GM21723 (cell line): Measurements from ENCODE around the gene CPED1.
"Not testable (repeated sequence)": the region's sequence is repeated elsewhere in the genome, so short reads cannot be mapped to it uniquely, and the experiment has no call there.

Source experiments
- ATAC-seq: cut with Tn5 transposase; IDR thresholded peaks from one replicate; pipeline ENCODE4 v1.9.1; 2021; ENCODE audit warnings: mild to moderate bottlenecking, moderate library complexity; ENCODE audit not compliant: unreplicated experiment

The CPED1 gene

DNA sequence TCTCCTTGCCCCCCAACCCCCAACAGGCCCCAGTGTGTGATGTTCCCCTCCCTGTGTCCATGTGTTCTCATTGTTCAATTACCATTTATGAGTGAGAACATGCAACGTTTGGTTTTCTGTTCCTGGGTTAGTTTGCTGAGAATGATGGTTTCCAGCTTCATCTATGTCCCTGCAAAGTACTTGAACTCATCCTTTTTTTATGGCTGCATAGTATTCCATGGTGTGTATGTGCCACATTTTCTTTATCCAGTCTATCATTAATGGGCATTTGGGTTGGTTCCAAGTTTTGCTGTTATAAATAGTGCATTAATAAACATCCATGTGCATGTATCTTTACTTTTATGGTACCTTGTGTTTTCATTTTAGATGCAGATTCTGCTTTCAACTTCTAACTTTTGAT is 136.9 kb downstream of the CPED1 start:
- not testable (repeated sequence) for ATAC-seq

DNA sequence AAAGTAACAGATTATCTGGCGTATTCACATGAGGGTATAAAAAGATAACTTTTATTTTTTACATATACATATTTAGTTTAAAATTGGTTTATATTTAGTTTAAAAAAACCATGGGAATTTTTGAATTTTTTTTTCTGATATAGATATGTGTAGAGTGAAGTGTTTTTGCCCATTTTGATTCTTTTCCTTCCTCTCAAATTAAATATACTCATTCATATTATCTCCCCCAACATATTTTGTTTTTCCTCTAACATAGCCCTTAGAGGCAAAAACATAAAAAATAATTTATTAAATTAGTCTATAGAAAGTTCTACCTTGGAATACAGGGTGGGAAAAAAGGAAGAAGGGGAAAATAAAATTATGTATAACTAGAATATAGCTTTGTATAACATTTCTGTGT is 137.7 kb downstream of the CPED1 start:
- no peak for ATAC-seq

DNA sequence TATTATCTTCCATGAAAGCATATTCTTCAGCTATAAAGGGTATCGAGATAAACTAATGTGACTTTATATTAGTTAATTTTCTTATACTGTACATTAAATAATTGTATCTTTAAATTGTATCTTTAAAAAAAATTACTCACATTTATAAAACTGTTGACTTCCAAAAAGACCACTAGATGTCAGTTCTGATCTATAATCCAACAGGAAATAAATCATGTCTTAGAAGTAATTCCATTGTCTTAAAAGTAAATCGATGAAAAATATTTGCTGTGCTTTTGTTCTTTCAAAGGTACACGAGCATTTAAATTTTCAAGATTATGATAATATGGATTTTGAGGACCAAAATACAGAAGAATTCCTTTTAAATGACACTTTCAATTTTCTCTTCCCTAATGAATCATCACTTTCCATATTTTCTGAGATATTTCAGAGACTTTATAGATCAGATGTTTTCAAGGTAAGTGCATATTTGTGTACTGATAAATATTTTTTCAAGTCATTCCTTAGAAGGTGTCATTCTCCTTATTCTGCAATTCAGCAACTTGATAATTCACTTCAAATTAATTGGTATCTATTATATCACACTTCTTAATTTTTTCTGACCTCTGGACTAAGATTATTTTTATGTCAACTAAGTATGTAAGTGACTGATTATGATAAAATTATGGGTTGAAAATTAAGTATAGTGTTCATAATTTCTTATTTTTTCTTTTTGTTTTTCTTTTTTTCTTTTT is 138.5 kb downstream of the CPED1 start:
- no peak for ATAC-seq

DNA sequence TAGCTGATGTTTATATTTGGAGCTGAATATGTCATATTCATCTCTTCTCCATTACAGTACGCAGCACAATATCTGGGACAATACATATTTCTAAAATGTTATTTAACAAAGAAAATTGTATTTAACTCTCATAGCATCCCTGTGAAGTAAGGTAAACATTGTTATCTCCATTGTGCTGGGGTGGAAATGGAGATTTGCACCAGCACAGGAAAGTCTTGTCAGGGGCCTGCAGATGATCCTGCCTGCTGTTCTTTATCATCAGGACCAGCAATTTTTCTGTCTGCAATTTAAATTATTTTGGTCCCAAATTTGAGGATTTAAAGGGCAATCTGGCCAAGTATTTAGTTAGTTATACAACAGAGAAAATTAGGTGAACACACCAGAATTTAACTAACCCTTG is 144.4 kb downstream of the CPED1 start:
- ATAC-seq, result no peak

DNA sequence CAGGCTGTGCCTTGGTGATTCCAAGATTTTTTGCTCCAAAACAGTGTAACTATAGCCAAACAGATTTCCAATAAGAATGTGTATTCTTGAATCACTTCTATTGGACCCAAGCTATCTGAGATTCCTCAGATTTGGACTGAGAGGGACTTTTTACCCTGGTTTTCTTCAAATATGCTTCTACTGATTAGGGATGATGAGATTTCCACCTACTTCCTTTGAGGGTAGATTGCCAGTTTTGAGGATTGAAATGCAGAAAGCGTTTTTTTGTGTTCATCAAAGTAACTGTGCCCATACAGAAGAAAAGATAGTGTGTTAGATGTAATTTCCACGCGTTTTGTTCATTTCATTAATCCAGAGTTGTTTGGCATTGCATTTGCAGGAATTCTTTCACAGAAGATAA is 144.9 kb downstream of the CPED1 start:
- no peak for ATAC-seq

DNA sequence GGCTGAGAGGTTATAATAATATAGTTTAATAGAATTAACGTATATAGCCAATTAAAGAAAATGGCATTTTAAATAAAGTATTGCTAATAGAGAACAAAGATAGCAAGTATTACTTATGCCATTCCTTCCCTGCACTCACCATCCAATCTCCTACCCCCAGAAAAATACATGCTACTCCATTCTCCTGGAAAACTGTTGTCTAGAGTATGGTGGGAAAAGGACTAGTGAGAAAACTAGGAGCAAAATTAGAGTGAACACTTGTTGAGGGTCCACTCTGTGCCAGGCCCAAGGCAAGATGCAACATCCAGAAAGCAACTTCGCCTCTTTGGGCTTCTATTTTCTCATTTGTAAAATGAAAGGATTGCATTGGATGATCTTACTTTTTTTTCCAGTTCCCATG is 149.1 kb downstream of the CPED1 start:
- no peak for ATAC-seq

DNA sequence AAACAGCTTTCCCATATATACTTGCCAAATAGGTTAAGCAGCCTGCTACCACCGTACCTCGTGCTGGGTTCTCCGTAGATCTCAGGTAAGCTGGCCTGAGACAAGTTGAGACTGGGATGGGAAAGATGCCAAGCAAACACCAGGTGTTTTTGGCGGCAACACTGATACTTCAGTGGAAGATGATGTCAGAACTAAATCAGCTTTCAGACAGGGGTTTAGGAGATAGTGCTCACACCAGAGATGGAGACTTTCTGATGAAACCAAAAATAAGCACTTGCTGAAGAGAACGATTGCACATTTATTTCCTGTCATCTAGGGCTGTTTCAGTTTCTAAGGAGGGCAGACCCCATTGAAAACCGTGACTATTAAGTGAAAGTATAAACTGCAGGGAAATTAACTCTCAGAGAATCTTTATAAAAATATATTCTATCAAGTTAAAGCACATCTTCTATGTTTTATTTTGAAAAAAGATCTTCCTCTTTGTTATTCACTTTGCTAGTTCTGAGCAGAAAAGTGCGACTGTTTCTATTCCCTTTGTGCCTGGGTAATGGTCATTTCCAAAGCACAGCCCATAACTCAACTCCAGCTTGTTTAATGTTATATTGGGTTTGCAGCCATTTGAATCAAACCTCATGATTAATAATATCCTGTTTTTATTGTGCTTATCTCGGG is 149.9 kb downstream of the CPED1 start:
- ATAC-seq, result peak; percentile 100

DNA sequence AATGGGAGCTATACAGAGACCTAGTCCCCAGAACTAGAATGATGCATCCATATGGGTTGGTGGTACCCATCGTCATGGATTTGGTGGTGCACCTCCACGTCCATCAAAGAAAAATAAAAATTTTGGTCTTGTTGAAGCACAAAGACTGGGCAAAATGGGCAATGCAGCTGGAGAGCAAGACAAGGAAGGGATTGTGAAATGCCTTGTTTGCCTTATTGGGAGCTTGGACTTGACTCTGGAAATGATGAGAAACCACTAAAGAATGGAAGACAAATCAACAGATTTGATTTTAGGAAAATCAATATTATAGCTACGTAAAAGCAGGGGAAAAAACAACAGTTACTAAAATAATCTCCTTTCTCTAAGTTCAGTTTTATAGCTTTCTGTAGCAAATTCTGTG is 150.9 kb downstream of the CPED1 start:
- no peak for ATAC-seq

DNA sequence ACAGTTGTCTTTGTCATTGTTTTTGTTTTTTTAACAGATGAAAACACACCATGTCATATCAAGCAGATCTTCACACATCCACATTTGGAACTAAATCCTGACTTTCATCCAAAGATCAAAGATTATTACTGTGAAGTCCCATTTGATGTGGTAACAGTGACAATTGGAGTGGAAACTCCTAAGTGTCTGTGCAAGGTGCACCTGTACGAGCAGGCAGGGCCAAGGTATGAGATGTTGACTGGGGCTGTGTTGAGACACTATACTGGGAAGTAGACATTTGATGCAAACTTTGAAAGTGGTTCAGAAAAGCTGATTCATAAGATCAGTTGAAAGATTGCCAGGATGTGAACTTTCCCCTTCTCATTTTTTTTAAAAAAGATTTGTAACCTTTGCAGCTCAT is 152.3 kb downstream of the CPED1 start:
- ATAC-seq, result no peak

DNA sequence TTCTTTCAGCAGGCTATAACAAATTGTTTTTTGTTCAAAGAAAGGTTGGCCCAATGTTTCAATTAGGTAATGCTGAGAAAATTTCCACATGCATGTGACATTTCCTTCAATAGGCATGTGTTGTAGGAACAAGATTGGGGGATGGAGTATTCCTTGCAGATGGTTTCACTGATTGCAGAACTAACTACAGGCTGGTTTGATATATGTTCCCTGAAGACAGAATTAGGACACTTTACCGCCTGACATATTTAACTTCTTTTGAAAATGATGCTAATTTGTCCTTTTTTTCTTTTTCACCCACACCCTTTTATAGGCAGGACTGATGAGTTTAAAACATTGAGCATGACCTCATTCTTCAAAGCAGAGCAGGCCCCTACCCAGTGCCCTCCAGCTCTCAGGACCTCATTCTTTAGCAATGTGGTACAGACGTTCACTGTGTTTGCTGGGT is 163.3 kb downstream of the CPED1 start:
- ATAC-seq, result no peak

DNA sequence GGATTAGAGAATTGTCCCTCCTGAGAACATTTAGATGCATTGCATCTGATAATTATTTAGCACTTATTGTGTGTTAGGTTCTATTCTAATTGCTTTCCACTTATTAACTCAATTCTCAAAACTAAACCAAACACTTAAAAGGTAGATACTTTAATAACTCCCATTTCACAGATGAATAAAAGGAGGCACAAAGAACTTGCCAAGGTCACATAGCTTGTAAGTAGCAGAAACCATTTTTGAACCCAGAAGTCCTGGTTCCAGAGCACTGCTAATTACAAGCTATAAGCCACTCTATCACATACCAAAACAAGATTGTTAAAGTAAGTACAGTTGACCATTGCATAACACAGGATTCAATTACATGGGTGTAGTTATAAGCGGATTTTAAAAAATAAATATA is 164.9 kb downstream of the CPED1 start:
- ATAC-seq, result no peak

DNA sequence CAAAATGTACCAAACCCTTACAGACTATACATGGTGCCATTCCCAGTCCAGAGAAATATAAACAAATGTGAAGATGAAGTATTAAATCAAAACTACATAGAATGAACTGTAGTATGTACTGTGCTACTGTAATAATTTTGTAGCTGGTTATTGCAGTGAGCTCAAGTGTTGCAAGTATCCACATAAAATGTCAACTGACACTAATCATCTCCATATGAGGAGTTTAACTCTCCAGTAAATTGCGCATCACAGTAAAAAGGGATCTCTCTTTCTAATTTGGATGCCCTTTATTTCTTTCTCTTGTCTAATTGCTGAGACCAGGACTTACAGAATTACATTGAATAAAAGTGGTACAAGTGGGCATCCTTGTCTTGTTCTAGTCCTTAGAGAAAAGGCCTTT is 165.5 kb downstream of the CPED1 start:
- no peak for ATAC-seq

DNA sequence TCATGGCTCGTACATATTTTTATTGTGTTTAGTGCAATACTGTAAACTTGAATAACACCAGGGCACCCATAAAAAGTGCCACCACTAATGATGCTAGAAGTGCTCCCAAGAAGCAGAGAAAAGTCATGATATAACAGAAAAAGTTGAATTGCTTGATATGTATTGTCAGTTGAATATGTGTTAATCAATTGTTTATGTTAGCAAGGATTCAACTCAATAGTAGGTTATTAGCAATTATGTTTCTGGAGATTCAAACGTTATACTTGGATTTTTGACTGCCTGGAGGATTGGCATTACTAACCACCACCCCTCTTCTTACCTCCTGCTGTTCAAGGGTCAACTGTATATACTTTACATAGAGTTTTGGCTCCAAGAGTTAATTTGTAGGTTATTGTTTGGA is 168.3 kb downstream of the CPED1 start:
- no peak for ATAC-seq

DNA sequence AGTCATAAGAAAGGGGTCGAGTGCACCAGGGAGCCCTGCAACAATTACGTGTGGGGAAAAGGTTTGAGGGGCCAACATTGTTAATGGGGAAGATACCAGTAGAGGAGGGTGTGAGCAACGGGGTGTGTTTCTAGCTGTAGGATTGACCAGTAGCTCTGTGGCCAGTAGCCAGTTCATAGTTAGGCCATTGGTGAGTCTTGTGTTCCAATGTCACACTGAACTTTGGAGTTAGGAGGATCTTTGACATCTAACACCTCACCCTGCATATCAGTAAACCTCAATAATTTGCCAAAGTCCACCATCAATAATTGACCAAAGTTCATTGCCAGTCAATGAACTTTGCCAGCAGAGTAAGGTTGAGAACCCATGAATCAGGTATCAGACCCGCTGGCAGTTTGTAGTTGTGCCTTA is 168.8 kb downstream of the CPED1 start:
- no peak for ATAC-seq

DNA sequence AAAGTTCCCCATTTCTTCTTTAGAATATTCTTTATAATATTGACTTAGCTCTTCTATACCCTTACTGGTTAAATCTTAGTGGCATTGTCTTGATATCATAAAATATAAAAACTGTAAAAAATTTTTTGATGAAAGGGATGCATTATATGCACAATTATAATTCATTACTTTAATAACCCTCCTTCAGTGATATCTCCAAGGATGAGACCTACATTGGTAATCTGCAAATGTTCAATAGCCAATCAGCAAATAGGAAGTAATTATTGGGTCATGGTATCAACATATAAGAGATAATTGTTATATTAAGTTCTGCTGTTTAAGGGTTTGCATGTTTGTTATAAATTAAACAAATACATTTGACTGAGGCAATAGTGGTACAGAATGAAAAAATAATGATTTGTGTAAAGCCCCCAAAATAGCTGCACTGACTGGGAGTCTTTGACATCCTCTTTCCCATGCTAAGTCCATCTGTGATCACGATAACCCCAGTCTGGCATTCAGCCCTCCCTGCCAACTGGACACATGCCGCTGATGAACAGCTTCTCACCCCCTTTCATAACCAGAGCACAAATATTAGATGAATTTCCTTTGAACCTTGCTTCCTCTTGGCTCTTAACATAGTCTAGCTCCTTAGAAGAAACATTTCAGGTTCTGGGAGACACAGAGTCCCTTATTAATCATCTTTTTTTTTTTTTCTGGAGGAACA is 169.5 kb downstream of the CPED1 start:
- ATAC-seq, result no peak

DNA sequence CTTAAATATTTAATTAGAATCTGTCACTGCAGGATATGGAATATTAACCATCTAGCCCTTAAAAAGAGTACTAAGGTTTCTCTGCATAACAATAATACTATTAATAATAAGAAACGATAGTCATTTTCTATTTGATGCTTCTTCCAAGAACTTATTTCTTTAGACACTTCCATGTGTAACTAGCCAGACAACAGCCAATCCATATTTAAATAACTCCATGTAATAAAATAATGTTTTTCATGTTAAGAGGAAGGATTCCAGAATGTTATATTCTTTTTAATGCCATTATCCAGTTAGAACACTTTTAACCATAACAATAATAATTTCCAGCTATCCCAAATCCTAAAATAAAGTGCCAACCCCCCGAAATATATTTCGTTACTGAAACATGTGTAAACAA is 170.2 kb downstream of the CPED1 start:
- ATAC-seq, result no peak

DNA sequence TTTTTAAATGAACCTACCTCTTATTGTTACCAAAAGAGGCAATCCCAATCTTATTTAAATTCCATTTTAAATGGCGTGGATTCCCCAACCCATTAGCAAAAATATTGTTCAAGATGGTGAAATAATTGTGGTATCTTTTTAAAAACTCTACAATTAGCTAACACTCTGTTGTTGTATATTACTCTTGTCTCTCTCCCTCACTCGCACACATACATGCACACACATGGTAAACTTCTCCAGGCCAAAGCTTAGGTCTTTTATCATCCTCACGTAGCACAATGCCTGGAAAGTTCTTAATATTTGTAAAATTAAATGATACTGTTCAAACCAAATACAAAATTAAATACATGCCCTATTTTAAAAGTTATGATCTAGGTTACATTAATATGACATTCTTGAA is 171.0 kb downstream of the CPED1 start:
- no peak for ATAC-seq

DNA sequence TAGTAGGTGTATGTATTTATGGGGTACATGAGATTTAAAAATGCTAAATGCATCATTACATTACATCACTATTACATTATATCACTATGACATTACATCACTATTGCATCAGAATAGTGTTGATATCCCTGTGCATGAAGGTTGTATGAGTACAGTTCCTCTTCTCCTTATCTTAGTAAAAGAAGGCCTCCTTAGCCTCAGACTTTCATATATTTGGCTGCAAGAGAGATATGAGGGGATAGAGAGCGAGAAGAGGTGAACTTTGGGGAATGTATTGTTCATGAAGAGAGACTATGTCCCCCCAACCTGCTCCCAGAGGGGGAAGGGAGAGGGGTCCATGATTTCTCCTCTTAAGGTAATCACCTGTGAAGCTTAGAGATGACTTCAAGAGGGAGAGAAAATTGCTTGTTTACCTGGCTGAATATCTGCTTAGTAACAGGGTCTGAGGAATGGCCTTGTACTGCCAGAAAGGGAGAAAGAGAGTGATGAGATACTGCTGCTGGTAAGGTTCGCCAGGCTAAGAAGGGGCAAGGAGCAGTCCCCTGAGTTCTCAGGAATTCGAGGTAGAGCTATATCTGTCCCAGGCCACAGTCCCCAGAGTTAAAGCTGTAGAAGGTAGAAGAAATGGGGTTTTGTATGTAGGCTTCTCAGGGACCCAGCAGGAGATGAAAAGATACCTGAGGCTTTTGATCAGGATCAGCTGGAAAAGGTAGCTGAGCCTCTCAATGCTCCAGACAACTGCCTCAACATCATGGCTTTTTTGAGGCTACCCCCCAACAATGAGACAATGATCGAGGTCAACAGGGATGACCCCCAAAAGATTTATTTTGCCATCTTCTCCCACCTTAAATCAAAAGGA is 171.9 kb downstream of the CPED1 start:
- ATAC-seq, result no peak

DNA sequence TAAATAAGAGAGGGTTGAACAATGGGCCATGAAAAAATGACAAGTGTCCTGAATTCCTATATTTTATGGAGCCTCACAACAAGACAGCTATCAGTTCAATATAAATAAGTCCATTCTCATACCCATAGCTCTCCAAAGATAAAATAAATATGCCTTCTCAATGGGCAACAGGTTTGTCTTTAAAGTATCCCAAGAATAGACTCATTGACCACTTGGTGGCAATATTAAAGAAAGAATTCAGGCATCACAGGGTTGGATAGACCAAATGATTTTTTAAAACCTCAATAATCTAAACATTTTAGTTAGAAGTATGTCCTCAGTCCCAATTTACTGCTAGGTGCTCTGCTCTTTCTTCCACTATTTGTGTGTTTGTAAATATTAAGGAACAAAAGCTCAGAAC is 175.2 kb downstream of the CPED1 start:
- no peak for ATAC-seq

DNA sequence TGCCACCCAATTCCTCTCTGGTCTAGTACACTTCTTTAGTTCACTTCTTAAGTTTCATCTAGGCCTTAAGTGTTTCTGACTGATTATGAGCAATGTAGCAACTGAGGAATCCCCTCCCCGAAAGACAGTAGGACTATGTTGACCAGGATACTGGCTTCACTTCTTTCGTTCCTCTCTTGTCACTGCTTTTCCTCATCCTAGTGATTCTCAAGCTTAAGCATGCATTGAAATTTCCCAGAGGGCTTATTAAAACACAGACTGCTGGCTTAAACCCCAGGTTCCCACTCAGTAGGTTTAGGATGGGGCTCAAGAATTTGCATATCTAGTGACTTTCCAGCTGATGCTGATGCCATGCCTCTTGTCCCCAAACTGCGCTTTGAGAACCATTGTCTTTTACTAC is 175.7 kb downstream of the CPED1 start:
- no peak for ATAC-seq

DNA sequence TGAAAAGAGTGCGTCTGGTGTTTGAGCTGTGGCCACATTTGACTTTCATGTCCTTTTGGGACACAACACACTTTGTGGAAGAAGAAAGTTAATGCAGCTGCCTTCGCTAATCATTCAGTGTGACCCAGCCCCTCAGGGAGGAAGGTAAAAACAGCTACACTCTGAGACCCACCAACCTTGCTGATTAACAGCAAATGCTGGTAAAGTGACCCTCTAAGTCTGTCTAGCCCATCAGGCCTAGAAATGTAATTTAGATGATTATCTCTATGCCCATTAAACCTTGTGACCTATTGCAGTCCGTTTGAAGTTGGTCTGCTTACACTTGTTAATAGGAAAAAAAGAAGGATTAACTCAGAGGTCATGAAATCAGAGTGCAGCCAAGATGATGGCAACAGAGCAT is 178.4 kb downstream of the CPED1 start:
- no peak for ATAC-seq
